Activated T-cell treated with anti-CD3 and anti-CD28 coated beads, Interleukin-2, amount 50 U/mL, for 72 hours (primary cell): ENCODE data around the gene ALDH2. TPM values are rescaled to one million over a fixed set of nuclear protein-coding genes. Genes with fewer than 3 reads are reported as not detected.
"Not testable (repeated sequence)": the region's sequence is repeated elsewhere in the genome, so short reads cannot be mapped to it uniquely, and the experiment has no call there.

ENCODE experiments used
- ATAC-seq, 2 donors: fragments of 150-1000 bp; cut with Tn5 transposase; replicated peaks in 1 of 2; 2 replicates each; pipeline ENCODE4 v1.10.0; 2021; ENCODE audit warnings: moderate library complexity in 2 of 2, mild to moderate bottlenecking in 1 of 2
- DNase-seq, 2 donors: peaks; one replicate each; pipeline ENCODE4 v3.0.0; 2021 to 2022; ENCODE audit warnings: mixed read lengths in 1 of 2
- H3K27ac Mint-ChIP-seq: one replicate; pipeline ENCODE4 v1.8.0; 2022; ENCODE audit warnings: mild to moderate bottlenecking, moderate library complexity, mixed read lengths
- H3K27me3 Mint-ChIP-seq: one replicate; pipeline ENCODE4 v1.8.0; 2022; ENCODE audit warnings: low read depth, mixed read lengths
- H3K36me3 Mint-ChIP-seq, 2 donors: one replicate each; pipeline ENCODE4 v1.8.0; 2022; ENCODE audit warnings: mixed read lengths in 2 of 2, mild to moderate bottlenecking in 1 of 2; ENCODE audit not compliant: insufficient read depth in 2 of 2
- H3K4me1 Mint-ChIP-seq: one replicate; pipeline ENCODE4 v1.8.0; 2022; ENCODE audit warnings: low read depth, mixed read lengths
- H3K4me3 Mint-ChIP-seq, 2 donors: one replicate each; pipeline ENCODE4 v1.8.0; 2022; ENCODE audit warnings: mild to moderate bottlenecking in 2 of 2, mixed read lengths in 2 of 2, moderate library complexity in 2 of 2
- H3K9me3 Mint-ChIP-seq, 2 donors: one replicate each; pipeline ENCODE4 v1.8.0; 2022; ENCODE audit warnings: mixed read lengths in 2 of 2
- total RNA-seq, 2 donors: library from RNA; stranded (reverse); gene quantifications; one replicate each; pipeline ENCODE4 v1.2.3, GENCODE V29; 2022

Gene ALDH2
- total RNA-seq, 2 donors from 2014 or later, result 21.1 to 28.0 TPM

DNA sequence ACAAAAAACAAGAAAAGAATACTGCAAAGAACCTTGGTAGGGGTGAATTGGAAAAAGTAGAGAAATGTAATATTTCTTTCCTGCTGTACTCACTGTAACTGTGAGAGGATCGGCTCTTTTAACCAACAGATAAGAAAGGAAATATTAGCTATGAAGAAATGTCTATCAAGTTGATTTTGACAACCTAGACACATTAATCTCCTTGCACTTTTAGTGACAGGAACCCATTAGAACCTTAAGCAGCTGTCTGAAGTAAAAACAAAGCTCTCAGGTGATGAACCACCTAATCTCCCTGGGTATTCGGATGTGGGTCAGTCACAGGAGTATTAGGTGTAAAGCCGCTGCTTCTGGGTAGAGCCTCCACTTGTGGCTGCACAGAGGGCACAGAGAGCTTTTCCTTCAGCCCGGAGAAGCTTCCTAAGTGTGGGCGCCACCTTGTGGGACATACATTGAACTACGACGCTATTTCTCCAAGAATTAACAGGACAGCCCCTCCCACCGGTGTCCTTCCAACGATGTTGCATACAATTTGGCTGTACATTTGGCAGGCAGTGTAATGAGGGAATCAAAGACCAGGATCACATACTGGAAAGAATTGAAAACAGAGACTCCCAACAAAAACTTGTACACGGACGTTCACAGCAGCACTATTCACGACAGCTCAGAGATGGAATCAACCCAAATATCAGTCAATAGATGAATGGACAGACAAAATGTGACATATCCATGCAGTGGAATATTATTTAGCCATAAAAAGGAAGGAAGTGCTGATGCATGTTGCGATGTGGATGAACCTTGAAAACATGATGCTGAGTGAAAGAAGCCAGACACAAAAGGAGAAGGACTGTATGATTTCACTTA is 46.4 kb downstream of the ALDH2 start:
- ATAC-seq, result peak; percentile 76 to 82
- Mint-ChIP-seq H3K27ac (no peak overlapping the region), H3K36me3 (no peaks in the 10 kb centered on the region), H3K9me3 (no peaks in the 10 kb centered on the region), H3K27me3 (no peaks in the 10 kb centered on the region), H3K4me3 (no peak overlapping the region), H3K4me1 (peaks cover 8% of the 10 kb centered on the region)
- DNase-seq, result peak; percentile 68 to 69

DNA sequence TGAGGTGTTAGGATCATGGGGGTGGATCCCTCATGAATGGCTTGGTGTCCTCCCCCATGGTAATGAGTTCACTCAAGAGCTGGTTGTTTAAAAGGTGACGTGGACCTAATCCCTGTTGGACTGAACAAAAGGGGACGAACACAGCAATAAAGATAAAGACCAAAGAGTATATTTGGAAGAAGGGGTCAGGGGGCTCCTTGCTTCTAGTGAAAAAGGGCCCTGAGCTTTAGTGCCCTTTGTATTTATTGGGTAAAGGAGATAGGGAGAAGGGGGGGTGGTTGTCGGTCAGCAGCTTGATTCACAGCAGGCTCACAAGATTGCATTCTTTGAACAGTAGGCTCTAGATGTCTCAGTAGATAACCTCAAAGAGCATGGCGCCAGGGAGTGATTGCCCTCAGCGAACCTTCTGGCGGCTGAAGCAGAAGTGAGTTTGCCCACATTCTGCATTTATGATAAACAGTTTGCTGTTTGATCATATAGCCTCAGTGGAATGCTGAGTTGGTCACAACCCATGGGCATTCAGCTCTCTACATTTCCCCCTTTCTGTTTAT is 49.4 kb downstream of the ALDH2 start:
- H3K9me3 Mint-ChIP-seq, result no peaks in the 10 kb centered on the region
- ATAC-seq (no peak), DNase-seq (no peak)
- peaks cover 0 to 1% of the 10 kb centered on the region in 2 donors for H3K36me3 Mint-ChIP-seq
- H3K27me3 Mint-ChIP-seq, result peaks cover 17% of the 10 kb centered on the region
- no peak overlapping the region for H3K27ac Mint-ChIP-seq
- H3K4me1 Mint-ChIP-seq, result peaks cover 8% of the 10 kb centered on the region
- H3K4me3 Mint-ChIP-seq, result no peak overlapping the region

DNA sequence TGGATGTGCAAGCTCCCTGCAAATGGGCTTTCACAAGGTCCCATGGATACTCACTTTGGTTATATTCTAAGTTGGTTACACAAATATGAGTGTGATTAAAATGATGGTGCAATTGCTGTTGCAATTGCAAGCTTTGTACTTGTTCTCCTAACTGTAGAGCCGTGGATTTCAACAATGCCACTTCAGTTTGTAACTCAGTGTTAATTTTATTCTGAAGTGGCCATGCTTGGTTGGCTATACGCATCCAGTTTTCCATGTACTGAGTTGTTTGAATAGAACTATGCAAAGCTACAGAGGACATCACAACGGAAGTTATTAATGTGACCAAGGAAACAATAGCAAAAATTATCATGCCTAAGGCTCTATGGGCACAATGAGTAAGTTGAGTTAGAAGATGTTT is 50.2 kb downstream of the ALDH2 start:
- not testable (repeated sequence) for H3K36me3 Mint-ChIP-seq, H3K4me1 Mint-ChIP-seq, ATAC-seq, H3K9me3 Mint-ChIP-seq, H3K4me3 Mint-ChIP-seq, DNase-seq, H3K27ac Mint-ChIP-seq
- peaks cover 17% of the 10 kb centered on the region for H3K27me3 Mint-ChIP-seq

DNA sequence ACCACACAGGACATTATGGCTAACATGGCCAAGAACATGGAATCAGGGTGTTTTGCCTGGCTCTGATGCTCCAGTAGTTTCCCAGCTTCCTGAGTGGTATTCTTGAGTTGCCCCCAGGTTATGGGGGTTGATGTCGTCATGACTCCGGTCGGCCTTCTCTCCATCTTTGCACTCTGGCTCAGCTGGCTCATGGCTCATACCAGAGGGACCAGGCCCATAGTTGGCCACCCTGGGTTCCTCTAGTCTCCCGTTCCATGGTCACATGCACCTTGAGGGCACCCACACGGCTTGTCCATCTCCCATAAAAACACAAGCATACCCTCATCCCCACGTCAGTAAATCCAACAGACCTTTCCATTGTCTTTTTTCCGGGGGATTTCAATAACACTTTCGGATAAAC is 51.6 kb downstream of the ALDH2 start:
- DNase-seq (no peak), ATAC-seq (no peak)
- no peaks in the 10 kb centered on the region for H3K9me3 Mint-ChIP-seq
- peaks cover 0 to 1% of the 10 kb centered on the region in 2 donors for H3K36me3 Mint-ChIP-seq
- H3K4me1 Mint-ChIP-seq, result peaks cover 1% of the 10 kb centered on the region
- H3K27ac Mint-ChIP-seq, result no peak overlapping the region
- no peak overlapping the region for H3K4me3 Mint-ChIP-seq
- H3K27me3 Mint-ChIP-seq, result peaks cover 31% of the 10 kb centered on the region

DNA sequence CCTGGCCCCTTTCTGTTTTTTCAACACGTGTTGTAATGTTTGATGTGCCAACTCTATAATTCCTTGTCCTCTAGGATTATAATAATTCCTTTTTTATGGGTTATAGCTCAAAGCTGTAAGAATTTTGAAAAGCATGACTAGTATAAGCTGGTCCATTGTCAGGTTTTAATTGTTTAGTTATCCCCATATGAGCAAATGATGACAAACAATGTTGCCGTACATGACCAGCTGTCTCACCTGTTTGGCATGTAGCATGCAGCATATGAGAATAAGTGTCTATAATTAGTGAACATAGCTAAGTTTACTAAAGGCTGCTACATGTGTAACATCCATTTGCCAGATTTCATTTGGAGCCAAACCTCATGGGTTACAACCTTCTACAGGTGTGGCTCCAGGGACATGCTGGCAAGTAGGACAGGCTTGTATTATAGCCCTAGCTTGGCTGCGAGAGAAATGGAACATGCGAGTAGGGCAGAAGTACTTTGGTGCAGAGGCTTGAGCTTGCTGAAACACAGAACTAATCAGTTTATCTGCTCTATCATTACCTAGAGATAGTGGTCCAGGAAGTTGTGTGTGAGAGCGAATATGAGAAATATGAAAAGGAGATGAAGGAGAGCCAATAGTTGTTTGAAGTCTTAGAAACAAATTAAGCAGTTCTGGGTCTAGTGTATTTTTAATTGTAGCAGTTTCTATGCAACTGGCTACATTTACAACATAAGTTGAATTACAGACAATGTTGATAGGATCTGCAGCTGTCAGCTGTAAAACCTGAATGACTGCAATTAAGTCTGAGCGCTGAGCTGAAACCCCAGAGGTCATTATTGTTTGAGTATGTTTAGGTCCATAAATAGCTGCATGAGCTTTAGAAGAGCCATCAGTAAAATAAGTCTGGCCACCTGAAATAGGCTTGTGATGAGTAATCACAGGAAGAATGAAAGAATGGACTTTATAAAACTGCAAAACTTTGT is 52.7 kb downstream of the ALDH2 start:
- ATAC-seq (no peak), DNase-seq (no peak)
- Mint-ChIP-seq H3K4me1 (no peaks in the 10 kb centered on the region), H3K4me3 (no peak overlapping the region), H3K27ac (no peak overlapping the region), H3K36me3 (peaks cover 0 to 1% of the 10 kb centered on the region in 2 donors), H3K27me3 (peaks cover 32% of the 10 kb centered on the region), H3K9me3 (no peaks in the 10 kb centered on the region)

DNA sequence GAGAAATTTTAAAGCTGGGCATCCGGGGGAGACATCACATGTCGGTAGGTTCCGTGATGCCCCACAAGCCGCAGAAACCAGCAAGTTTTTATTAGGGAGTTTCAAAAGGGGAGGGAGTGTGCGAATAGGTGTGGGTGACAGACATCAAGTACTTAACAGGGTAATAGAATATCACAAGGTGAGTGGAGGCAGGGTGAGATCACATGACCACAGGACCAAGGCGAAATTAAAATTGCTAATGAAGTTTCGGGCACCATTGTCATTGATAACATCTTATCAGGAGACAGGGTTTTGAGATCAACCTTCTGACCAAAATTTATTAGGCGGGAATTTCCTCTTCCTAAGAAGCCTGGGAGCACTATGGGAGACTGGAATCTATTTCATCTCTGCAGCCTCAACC is 54.1 kb downstream of the ALDH2 start:
- H3K27ac Mint-ChIP-seq, ATAC-seq, DNase-seq, H3K36me3 Mint-ChIP-seq, H3K4me3 Mint-ChIP-seq, H3K9me3 Mint-ChIP-seq, H3K4me1 Mint-ChIP-seq: not testable (repeated sequence)
- peaks cover 32% of the 10 kb centered on the region for H3K27me3 Mint-ChIP-seq

DNA sequence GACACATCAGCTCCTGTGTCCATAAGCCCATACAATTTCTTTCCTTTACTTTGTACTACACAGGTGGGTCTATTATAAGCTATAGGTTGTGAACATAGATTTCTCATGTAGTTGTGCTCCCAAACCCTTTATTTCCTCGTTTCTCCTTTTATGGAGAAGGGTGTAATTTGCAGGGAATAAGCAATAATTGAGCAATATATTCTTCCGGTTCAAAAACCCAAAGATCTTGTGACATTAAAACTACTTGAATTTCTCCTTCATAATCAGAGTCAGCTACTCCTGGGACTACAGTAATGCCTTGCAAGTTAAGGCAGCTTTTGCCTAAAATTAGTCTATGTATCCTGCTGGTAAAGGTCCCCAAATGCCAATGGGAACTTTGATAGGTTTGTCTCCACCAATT is 56.2 kb downstream of the ALDH2 start:
- H3K4me1 Mint-ChIP-seq, result no peaks in the 10 kb centered on the region
- H3K4me3 Mint-ChIP-seq, result no peak overlapping the region
- DNase-seq (no peak), ATAC-seq (no peak)
- no peak overlapping the region for H3K27ac Mint-ChIP-seq
- H3K9me3 Mint-ChIP-seq, result no peaks in the 10 kb centered on the region
- peaks cover 0 to 1% of the 10 kb centered on the region in 2 donors for H3K36me3 Mint-ChIP-seq
- H3K27me3 Mint-ChIP-seq, result peaks cover 32% of the 10 kb centered on the region

DNA sequence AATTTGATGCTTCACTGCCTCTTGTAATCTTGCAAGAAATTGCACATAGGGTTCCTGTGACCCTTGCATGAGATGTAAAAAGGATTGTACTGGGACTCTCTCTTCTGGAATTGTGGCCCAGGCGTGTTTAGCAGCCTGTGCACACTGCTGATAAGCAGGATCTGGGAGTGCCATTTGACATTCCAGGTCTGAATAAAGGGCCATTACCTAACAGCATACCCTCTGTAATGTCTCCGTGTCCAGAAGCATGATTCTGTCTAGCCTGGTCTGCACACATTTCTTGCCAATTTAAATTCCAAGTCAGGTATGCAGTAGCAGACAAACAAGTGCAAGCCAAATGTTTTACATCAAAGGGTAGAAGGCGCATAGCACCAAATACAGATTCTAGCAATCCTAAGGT is 57.2 kb downstream of the ALDH2 start:
- H3K27ac Mint-ChIP-seq, result no peak overlapping the region
- ATAC-seq (no peak), DNase-seq (no peak)
- no peaks in the 10 kb centered on the region for H3K9me3 Mint-ChIP-seq
- no peak overlapping the region for H3K4me3 Mint-ChIP-seq
- H3K36me3 Mint-ChIP-seq, result peaks cover 0 to 1% of the 10 kb centered on the region in 2 donors
- peaks cover 32% of the 10 kb centered on the region for H3K27me3 Mint-ChIP-seq
- no peaks in the 10 kb centered on the region for H3K4me1 Mint-ChIP-seq

DNA sequence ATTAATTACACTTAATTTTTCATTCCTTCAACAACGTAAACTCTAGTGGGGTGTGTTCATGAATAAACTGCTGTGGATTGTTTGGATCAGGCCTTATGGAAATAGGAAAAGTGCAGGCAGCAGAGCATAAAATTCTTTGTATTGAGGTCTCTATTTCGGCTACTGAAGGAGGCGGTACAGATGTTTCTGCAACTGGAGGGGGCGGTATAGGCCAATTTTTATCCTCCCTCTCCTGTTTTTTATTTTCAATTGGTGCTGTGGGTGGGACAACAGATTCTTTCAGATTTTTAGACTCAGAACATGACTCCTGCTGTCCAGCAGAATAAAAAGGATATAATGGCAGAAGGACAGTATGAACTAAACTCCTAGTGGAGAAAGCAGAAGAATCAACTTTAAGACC is 57.6 kb downstream of the ALDH2 start:
- DNase-seq, H3K9me3 Mint-ChIP-seq, H3K27ac Mint-ChIP-seq, H3K4me1 Mint-ChIP-seq, H3K36me3 Mint-ChIP-seq, ATAC-seq, H3K4me3 Mint-ChIP-seq: not testable (repeated sequence)
- peaks cover 31% of the 10 kb centered on the region for H3K27me3 Mint-ChIP-seq

DNA sequence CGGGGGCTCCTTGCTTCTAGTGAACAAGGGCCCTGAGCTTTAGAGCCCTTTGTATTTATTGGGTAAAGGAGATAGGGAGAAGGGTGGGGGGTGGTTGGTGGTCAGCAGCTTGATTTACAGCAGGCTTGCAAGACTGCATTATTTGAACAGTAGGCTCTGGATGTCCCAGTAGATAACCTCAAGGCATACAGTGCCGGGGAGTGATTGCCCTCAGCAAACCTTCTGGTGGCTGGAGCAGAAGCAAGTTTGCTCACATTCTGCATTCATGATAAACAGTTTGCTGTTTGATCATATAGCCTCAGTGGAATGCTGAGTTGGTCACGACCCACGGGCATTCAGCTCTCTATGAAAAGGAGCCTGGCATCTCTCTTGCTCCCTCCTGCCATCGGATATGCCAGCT is 58.8 kb downstream of the ALDH2 start:
- ATAC-seq (no peak), DNase-seq (no peak)
- Mint-ChIP-seq H3K27ac (no peak overlapping the region), H3K9me3 (no peaks in the 10 kb centered on the region), H3K4me1 (no peaks in the 10 kb centered on the region), H3K4me3 (no peak overlapping the region), H3K27me3 (peaks cover 19% of the 10 kb centered on the region), H3K36me3 (peaks cover 0 to 1% of the 10 kb centered on the region in 2 donors)

DNA sequence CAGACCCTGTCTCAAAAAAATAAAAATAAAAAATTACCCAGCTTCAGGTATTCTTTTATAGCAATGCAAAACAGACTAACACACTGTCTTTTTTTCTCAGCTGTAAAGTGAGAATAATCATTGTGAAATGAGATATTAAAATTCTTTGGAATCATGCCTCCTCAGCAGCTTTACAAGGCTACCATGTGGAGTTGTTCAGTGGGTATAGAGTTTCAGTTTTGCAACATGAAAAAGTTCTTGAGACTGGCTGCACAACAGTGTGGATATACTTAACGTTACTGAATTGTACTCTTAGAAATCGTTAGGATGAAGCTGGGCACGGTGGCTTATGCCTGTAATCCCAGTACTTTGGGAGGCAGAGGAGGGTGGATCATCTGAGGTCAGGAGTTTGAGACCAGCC is 59.6 kb downstream of the ALDH2 start:
- no peak overlapping the region for H3K4me3 Mint-ChIP-seq
- H3K4me1 Mint-ChIP-seq, result no peaks in the 10 kb centered on the region
- no peaks in the 10 kb centered on the region for H3K36me3 Mint-ChIP-seq
- DNase-seq (no peak), ATAC-seq (no peak)
- no peak overlapping the region for H3K27ac Mint-ChIP-seq
- peaks cover 15% of the 10 kb centered on the region for H3K27me3 Mint-ChIP-seq
- H3K9me3 Mint-ChIP-seq, result no peaks in the 10 kb centered on the region

DNA sequence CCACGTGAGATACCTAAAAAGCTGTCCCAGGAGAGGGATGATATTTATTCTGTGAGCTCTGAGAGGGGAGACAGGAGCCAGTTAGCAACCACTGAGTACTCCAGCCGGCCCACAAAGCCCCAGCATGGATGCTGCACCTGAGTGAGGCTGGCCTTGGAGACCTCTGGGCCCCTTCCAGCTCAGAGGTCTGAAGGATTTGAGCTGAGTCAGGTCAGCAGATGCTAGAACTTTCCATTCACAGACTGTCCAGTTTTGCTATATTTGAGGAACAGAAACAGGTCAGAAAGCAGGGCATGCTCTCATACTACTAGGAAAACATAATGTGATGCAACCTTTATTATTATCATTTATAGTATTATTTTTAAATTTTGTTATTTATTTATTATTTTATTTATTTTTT is 60.3 kb downstream of the ALDH2 start:
- ATAC-seq (no peak), DNase-seq (no peak)
- Mint-ChIP-seq H3K4me3 (no peak overlapping the region), H3K9me3 (no peaks in the 10 kb centered on the region), H3K27me3 (peaks cover 15% of the 10 kb centered on the region), H3K4me1 (no peaks in the 10 kb centered on the region), H3K36me3 (no peaks in the 10 kb centered on the region), H3K27ac (no peak overlapping the region)

DNA sequence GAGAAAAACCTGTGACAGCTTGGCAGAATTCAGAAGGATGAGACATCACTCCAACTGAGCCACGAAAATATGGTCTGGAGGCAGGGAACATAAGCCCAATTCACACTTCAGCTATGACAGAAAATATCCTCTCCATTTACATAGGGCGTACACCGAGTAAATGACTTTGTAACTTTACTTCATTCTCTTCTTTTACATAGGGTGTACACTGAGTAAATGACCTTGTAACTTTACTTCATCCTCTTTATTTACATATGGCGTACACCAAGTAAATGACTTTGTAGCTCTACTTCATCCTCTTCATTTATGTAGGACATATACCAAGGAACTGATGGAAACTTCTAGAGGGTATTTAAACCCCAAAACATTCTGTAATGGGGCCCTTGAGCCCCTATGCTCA is 61.2 kb downstream of the ALDH2 start:
- ATAC-seq, result no peak
- DNase-seq, result no peak
- H3K4me3 Mint-ChIP-seq, result no peak overlapping the region
- peaks cover 0 to 6% of the 10 kb centered on the region in 2 donors for H3K9me3 Mint-ChIP-seq
- H3K27me3 Mint-ChIP-seq, result peaks cover 6% of the 10 kb centered on the region
- H3K36me3 Mint-ChIP-seq, result peaks cover 0 to 4% of the 10 kb centered on the region in 2 donors
- no peaks in the 10 kb centered on the region for H3K4me1 Mint-ChIP-seq
- no peak overlapping the region for H3K27ac Mint-ChIP-seq
